Uterus (tissue), 2 donors: Measurements from ENCODE around the gene TAOK3.

Source experiments
- POLR2A ChIP-seq, 2 donors: fragments of 450-650 bp; IDR thresholded peaks; one replicate each; pipeline ENCODE4 v1.6.1; 2016; ENCODE audit warnings: antibody characterized with exemption in 2 of 2, mild to moderate bottlenecking in 1 of 2, moderate library complexity in 1 of 2
- TF ChIP-seq, protein P1 (sequence below), 4 experiments: fragments of 200-600 bp in 2 of 4; fragments of 450-650 bp in 2 of 4; sonication (generic) in 2 of 4; IDR thresholded peaks; one replicate each; pipeline ENCODE4 v1.5.1; 2016 to 2019; ENCODE audit warnings: antibody characterized with exemption in 4 of 4, mild to moderate bottlenecking in 2 of 4, moderate library complexity in 1 of 4

DNA sequence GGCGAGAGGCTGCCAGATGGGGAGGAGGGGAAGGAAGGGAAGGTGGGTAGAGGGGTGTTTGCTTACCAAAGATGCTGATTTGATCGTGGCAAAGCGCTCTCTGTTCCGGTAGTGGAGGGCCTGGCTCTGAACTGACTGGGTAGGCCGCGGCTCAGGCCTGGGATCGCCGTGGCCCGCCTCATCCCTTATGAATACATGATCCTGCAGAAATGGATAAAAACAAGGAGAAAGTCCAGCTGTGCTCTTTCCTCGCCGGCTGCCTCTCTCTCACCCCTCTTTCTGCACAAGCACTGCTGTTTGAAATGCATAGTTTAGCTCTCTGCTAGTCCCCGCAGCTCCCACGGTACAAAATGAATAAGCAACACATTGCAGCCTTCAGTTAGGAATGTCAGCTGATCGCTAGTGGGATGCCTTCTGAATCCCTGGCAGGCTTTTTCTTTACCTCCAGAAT is 182.9 kb downstream of the TAOK3 start:
- TF ChIP-seq, protein P1, sequence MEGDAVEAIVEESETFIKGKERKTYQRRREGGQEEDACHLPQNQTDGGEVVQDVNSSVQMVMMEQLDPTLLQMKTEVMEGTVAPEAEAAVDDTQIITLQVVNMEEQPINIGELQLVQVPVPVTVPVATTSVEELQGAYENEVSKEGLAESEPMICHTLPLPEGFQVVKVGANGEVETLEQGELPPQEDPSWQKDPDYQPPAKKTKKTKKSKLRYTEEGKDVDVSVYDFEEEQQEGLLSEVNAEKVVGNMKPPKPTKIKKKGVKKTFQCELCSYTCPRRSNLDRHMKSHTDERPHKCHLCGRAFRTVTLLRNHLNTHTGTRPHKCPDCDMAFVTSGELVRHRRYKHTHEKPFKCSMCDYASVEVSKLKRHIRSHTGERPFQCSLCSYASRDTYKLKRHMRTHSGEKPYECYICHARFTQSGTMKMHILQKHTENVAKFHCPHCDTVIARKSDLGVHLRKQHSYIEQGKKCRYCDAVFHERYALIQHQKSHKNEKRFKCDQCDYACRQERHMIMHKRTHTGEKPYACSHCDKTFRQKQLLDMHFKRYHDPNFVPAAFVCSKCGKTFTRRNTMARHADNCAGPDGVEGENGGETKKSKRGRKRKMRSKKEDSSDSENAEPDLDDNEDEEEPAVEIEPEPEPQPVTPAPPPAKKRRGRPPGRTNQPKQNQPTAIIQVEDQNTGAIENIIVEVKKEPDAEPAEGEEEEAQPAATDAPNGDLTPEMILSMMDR (IDR thresholded peaks at IDR 0.05) = no peak
- TF ChIP-seq POLR2A (IDR thresholded peaks at IDR 0.05) = no peak
